Keratinocyte (primary cell): ENCODE measurements around the gene CDC42EP3.

ENCODE experiments used
- CTCF ChIP-seq, 3 experiments: IDR thresholded peaks in 1 of 3; conservative IDR thresholded peaks in 1 of 3; optimal IDR thresholded peaks in 1 of 3; 2 replicates in 2 of 3; 3 replicates in 1 of 3; pipeline versions ENCODE3 to v1.5.1; 2011; ENCODE audit warnings: low read length in 3 of 3, mild to moderate bottlenecking in 3 of 3, moderate library complexity in 2 of 3, control low read depth in 1 of 3, inconsistent platforms in 1 of 3; ENCODE audit not compliant: insufficient read depth in 2 of 3; ENCODE audit errors: extremely low read depth in 1 of 3
- EZH2 ChIP-seq: IDR thresholded peaks from one replicate; pipeline ENCODE4 v1.6.1; 2012; ENCODE audit warnings: inconsistent platforms, mild to moderate bottlenecking, low read length, moderate library complexity

DNA sequence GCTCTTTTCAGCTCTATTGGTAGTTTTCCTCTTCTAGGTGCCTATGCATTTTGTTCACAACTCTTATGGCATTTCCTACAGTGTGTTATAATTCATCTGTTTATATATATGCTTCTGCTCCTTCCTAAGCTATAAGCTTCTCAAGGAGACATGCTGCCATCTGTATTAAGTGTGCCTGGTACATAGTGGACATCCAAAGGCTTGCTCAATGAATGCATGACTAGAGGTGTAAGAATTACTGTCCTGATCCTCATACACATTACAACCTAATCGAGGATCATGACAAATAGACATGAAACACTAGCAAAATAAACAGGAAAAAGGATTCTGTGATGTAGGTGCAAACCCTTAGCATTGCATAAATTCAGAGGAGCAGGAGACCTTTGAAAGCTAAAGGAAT lies 50.2 kb downstream of the CDC42EP3 start:
- no peak for TF ChIP-seq CTCF (optimal IDR thresholded peaks at IDR 0.05 in 1 of 3, IDR thresholded peaks at IDR 0.05 in 1 of 3, conservative IDR thresholded peaks at IDR 0.05 in 1 of 3; ENCODE audit: extremely low read depth in 1 of 3, insufficient read depth in 2 of 3, low read length in 3 of 3)
- no peak for TF ChIP-seq EZH2
